Gastroesophageal sphincter (tissue), 3 donors: Measurements from ENCODE around the gene ALDOB.

Source experiments
- EP300 ChIP-seq: sonication (generic); formaldehyde crosslinking; IDR thresholded peaks from one replicate; pipeline ENCODE4 v1.6.1; 2017; ENCODE audit warnings: antibody characterized with exemption, mild to moderate bottlenecking
- POLR2A ChIP-seq, 2 donors: fragments of 450-650 bp; IDR thresholded peaks; one replicate each; pipeline ENCODE4 v1.6.1; 2017; ENCODE audit warnings: antibody characterized with exemption in 2 of 2, mild to moderate bottlenecking in 2 of 2, moderate library complexity in 1 of 2
- TF ChIP-seq, protein P1 (sequence below), 4 experiments: fragments of 200-600 bp in 2 of 4; fragments of 450-650 bp in 2 of 4; sonication (generic) in 1 of 4; IDR thresholded peaks; one replicate each; pipeline ENCODE4 v1.5.1; 2017 to 2019; ENCODE audit warnings: antibody characterized with exemption in 4 of 4, mild to moderate bottlenecking in 2 of 4, moderate library complexity in 2 of 4

DNA sequence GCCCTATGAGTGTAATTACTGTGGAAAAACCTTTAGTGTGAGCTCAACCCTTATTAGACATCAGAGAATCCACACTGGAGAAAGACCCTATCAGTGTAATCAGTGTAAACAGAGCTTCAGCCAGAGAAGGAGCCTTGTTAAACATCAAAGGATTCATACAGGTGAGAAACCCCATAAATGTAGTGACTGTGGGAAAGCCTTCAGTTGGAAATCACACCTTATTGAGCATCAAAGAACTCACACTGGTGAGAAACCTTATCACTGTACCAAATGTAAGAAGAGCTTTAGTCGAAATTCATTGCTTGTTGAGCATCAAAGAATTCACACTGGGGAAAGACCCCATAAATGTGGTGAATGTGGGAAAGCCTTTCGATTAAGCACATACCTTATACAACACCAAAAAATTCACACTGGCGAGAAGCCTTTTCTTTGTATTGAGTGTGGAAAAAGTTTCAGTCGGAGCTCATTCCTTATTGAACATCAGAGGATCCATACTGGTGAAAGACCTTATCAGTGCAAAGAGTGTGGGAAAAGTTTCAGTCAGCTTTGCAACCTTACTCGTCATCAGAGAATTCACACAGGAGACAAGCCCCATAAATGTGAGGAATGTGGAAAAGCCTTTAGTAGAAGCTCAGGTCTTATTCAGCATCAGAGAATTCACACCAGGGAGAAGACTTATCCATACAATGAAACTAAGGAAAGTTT, 27.0 kb downstream of the ALDOB start:
- TF ChIP-seq, protein P1, sequence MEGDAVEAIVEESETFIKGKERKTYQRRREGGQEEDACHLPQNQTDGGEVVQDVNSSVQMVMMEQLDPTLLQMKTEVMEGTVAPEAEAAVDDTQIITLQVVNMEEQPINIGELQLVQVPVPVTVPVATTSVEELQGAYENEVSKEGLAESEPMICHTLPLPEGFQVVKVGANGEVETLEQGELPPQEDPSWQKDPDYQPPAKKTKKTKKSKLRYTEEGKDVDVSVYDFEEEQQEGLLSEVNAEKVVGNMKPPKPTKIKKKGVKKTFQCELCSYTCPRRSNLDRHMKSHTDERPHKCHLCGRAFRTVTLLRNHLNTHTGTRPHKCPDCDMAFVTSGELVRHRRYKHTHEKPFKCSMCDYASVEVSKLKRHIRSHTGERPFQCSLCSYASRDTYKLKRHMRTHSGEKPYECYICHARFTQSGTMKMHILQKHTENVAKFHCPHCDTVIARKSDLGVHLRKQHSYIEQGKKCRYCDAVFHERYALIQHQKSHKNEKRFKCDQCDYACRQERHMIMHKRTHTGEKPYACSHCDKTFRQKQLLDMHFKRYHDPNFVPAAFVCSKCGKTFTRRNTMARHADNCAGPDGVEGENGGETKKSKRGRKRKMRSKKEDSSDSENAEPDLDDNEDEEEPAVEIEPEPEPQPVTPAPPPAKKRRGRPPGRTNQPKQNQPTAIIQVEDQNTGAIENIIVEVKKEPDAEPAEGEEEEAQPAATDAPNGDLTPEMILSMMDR (IDR thresholded peaks at IDR 0.05) = no peak
- TF ChIP-seq POLR2A (IDR thresholded peaks at IDR 0.05) (no peak), EP300 (no peak)
